ENCODE data around the gene TADA2A. TPM values are rescaled to one million over a fixed set of nuclear protein-coding genes. Genes with fewer than 3 reads are reported as not detected.

TADA2A gene
- total RNA-seq, 4 donors from 2014 or later, result 11.5 to 23.7 (median 17.7) TPM

GRCh38 chr17:37481001-37481665, 74.4 kb downstream of the TADA2A start:
- intact Hi-C loops (cut with DNase I), result no loop called here
- no peaks in the 10 kb centered on the region for H3K9me3 ChIP-seq
- DNase-seq (ENCODE audit: extremely low spot score), result no peak
- H3K27ac ChIP-seq (replicated peaks in 1 of 4), result no peak overlapping the region
- no peak overlapping the region for H3K4me3 ChIP-seq
- TF ChIP-seq POLR2AphosphoS5 (IDR thresholded peaks at IDR 0.05) (no peak), POLR2A (IDR thresholded peaks at IDR 0.05; ENCODE audit: low read depth) (no peak), EP300 (IDR thresholded peaks at IDR 0.05) (no peak)
- TF ChIP-seq, protein P1, sequence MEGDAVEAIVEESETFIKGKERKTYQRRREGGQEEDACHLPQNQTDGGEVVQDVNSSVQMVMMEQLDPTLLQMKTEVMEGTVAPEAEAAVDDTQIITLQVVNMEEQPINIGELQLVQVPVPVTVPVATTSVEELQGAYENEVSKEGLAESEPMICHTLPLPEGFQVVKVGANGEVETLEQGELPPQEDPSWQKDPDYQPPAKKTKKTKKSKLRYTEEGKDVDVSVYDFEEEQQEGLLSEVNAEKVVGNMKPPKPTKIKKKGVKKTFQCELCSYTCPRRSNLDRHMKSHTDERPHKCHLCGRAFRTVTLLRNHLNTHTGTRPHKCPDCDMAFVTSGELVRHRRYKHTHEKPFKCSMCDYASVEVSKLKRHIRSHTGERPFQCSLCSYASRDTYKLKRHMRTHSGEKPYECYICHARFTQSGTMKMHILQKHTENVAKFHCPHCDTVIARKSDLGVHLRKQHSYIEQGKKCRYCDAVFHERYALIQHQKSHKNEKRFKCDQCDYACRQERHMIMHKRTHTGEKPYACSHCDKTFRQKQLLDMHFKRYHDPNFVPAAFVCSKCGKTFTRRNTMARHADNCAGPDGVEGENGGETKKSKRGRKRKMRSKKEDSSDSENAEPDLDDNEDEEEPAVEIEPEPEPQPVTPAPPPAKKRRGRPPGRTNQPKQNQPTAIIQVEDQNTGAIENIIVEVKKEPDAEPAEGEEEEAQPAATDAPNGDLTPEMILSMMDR (IDR thresholded peaks at IDR 0.05), result no peak
- peaks cover 15 to 29% (median 18%) of the 10 kb centered on the region in 4 donors for H3K4me1 ChIP-seq
- no peaks in the 10 kb centered on the region for H3K27me3 ChIP-seq
- WGBS, result 89% methylated on average over 9 of the region's 9 CpGs
- H3K36me3 ChIP-seq, result peaks cover 0 to 42% (median 28%) of the 10 kb centered on the region in 4 donors

GRCh38 chr17:37483311-37484039, 76.8 kb downstream of the TADA2A start:
- Histone ChIP-seq H3K9me3 (no peaks in the 10 kb centered on the region), H3K27ac (replicated peaks in 1 of 4) (peak overlapping the region; percentile 11 to 31 (median 19)), H3K4me3 (no peak overlapping the region), H3K36me3 (peaks cover 0 to 19% (median 8%) of the 10 kb centered on the region in 4 donors), H3K27me3 (no peaks in the 10 kb centered on the region), H3K4me1 (peaks cover 14 to 21% (median 19%) of the 10 kb centered on the region in 4 donors)
- TF ChIP-seq EP300 (IDR thresholded peaks at IDR 0.05), result no peak
- TF ChIP-seq, protein P1 (IDR thresholded peaks at IDR 0.05), result no peak
- no peak for TF ChIP-seq POLR2AphosphoS5 (IDR thresholded peaks at IDR 0.05)
- no peak for TF ChIP-seq POLR2A (IDR thresholded peaks at IDR 0.05; ENCODE audit: low read depth)
- intact Hi-C loops (cut with DNase I), result no loop called here
- no peak for DNase-seq (ENCODE audit: extremely low spot score)
- WGBS, result 28% methylated on average over 5 of the region's 5 CpGs

DNA sequence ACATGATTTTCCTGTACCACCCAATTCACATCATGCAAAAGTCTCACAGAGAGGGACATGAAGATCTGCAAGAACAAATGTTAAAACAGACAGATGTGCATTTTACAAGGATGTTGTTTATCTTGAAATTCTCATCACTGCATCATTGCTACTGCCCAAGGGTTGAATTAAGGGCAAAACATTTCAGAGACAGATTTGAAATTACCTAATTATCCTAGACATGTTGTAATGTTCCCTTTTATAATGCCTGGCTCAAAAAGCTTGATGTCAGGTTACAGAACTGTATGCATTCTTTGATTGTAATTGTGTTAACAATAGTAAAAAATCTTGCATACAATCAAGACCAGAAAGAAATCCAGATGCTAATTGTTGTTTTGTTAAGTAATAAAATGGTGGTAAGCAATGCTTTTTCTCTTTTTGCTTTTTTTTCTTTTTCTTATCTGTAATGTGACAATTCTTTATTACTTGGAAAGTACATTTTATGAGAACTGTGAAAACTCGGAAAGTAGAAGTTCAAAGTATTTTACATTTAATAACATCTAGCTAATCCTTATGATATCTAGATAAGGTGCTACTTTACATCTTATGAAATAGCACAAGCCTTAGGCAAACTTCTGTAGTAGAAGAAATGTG, 79.4 kb downstream of the TADA2A start:
- Histone ChIP-seq H3K4me3 (no peak overlapping the region), H3K36me3 (no peaks in the 10 kb centered on the region), H3K9me3 (no peaks in the 10 kb centered on the region), H3K27ac (replicated peaks in 1 of 4) (no peak overlapping the region), H3K4me1 (peaks cover 16 to 39% (median 32%) of the 10 kb centered on the region in 4 donors), H3K27me3 (no peaks in the 10 kb centered on the region)
- TF ChIP-seq EP300 (IDR thresholded peaks at IDR 0.05), result no peak
- no peak for TF ChIP-seq POLR2AphosphoS5 (IDR thresholded peaks at IDR 0.05)
- TF ChIP-seq POLR2A (IDR thresholded peaks at IDR 0.05; ENCODE audit: low read depth), result no peak
- TF ChIP-seq, protein P1 (IDR thresholded peaks at IDR 0.05), result no peak
- WGBS, result 81% methylated on average over 1 of the region's 1 CpG
- intact Hi-C loops (cut with DNase I), result loop anchor here (5.0 kb wide), 1 partner anchor 79 kb away; the partner anchor contains the start of genes ACACA and TADA2A
- DNase-seq (ENCODE audit: extremely low spot score), result no peak

DNA sequence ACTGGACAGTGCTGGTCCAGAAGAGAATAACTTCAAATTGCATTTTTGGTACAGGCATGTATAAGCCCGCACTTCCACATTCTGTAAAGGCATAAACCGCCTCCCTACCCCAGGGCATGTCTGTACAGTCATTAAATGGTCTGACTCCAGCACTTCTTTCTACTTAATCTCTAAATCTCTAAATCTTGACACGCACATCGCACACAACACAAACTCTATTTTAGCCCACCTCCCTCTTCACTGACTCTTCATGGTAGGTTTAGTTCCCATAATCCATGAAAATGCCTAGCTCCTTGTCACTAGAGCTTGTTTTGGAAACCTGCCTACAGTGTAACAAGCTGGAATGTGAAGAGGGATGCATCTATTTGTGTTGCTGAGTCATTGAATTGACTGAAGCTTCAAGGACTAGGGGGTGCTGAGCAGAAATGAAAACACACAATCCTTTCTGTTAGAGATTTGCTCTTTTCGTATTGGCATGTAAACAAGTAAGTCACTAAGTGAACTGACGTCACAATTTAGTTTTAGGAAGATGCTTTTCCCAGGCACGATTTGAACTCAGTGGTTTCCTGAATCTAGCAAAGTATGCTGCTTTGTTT, 81.4 kb downstream of the TADA2A start:
- peak overlapping the region; percentile 91 to 93 (median 92) for H3K27ac ChIP-seq (replicated peaks in 1 of 4)
- H3K36me3 ChIP-seq, result no peaks in the 10 kb centered on the region
- H3K9me3 ChIP-seq, result no peaks in the 10 kb centered on the region
- H3K27me3 ChIP-seq, result no peaks in the 10 kb centered on the region
- WGBS, result 44% methylated on average over 7 of the region's 7 CpGs
- no peak for DNase-seq (ENCODE audit: extremely low spot score)
- intact Hi-C loops (cut with DNase I), result loop anchor here (5.0 kb wide), 1 partner anchor 81 kb away; the partner anchor contains the start of genes ACACA and TADA2A
- peak overlapping the region; percentile 76 to 89 (median 87) for H3K4me3 ChIP-seq
- TF ChIP-seq POLR2AphosphoS5 (IDR thresholded peaks at IDR 0.05) (no peak), POLR2A (IDR thresholded peaks at IDR 0.05; ENCODE audit: low read depth) (no peak), EP300 (IDR thresholded peaks at IDR 0.05) (no peak)
- TF ChIP-seq, protein P1 (IDR thresholded peaks at IDR 0.05), result no peak
- H3K4me1 ChIP-seq, result peaks cover 32 to 53% (median 48%) of the 10 kb centered on the region in 4 donors

Data from esophagus muscularis mucosa (tissue), 4 donors.